VCaP (cell line): ENCODE results near the gene CCDC197.

ENCODE experiments used
- H3K27ac ChIP-seq: fragments of 450-650 bp; 2 replicates; pipeline ENCODE4 v1.5.1; 2017
- TF ChIP-seq, protein P1 (sequence below): fragments of 450-650 bp; conservative IDR thresholded peaks from 2 replicates; pipeline ENCODE4 v1.5.1; 2017; ENCODE audit warnings: mild to moderate bottlenecking, moderate library complexity

CCDC197 gene

DNA sequence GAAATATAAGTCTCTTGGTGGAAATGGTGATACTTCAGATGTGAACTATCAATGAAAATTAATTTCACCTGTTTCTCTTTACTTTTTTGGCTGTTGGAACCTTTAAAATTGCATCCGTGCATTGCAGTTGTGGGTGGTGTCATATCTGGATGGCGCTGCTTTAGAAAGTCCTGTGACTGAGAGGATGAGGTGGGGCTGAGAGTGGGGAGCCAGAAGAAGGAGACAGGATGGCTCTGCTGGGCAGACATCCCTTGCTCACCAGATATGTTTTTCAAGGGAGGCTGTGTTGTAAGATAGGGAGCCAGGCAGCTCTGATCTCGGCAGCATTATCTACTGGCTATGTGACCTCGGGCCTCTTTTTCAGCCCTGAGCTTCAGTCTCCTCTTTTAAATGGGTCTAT is 33.4 kb upstream of the CCDC197 start:
- TF ChIP-seq, protein P1, sequence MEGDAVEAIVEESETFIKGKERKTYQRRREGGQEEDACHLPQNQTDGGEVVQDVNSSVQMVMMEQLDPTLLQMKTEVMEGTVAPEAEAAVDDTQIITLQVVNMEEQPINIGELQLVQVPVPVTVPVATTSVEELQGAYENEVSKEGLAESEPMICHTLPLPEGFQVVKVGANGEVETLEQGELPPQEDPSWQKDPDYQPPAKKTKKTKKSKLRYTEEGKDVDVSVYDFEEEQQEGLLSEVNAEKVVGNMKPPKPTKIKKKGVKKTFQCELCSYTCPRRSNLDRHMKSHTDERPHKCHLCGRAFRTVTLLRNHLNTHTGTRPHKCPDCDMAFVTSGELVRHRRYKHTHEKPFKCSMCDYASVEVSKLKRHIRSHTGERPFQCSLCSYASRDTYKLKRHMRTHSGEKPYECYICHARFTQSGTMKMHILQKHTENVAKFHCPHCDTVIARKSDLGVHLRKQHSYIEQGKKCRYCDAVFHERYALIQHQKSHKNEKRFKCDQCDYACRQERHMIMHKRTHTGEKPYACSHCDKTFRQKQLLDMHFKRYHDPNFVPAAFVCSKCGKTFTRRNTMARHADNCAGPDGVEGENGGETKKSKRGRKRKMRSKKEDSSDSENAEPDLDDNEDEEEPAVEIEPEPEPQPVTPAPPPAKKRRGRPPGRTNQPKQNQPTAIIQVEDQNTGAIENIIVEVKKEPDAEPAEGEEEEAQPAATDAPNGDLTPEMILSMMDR, result no peak
- H3K27ac ChIP-seq, result no peak overlapping the region

- TF ChIP-seq, protein P1, result no peak
- no peak overlapping the region for H3K27ac ChIP-seq
These were observed 32.8 kb upstream of the CCDC197 start for GRCh38 chr14:93964281-93964680.

- TF ChIP-seq, protein P1, result no peak
- H3K27ac ChIP-seq, result no peak overlapping the region
These were observed 32.2 kb upstream of the CCDC197 start for GRCh38 chr14:93964820-93965286.

- no peak overlapping the region for H3K27ac ChIP-seq
- TF ChIP-seq, protein P1, result no peak
These were observed 31.7 kb upstream of the CCDC197 start for GRCh38 chr14:93965287-93965821.

DNA sequence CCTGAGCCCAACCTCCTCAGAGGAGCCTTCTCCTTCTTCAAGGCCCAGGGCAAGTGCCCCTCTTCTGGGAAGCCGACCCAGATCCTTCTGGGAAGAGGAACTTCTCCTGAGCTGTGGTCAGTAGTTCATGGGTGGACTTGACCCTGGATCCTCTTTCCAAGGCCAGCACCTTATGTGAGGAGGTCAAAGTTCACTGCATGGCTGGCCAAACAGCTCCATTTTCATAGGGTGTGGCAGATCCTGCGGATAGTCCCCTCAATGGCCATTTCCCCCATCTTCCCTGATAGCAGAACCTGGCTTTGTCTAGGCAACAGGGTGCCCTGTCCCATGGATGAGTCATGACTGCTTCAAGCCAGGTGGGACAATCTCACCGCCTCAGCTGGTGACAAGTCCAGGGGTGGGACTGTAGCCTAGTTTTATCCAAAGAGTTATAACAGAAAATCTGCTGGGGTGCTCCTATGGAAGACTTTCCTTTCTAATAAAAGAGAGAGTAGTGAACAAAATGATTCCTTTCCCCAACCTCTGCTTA is 31.1 kb upstream of the CCDC197 start:
- H3K27ac ChIP-seq, result no peak overlapping the region
- TF ChIP-seq, protein P1, result no peak

DNA sequence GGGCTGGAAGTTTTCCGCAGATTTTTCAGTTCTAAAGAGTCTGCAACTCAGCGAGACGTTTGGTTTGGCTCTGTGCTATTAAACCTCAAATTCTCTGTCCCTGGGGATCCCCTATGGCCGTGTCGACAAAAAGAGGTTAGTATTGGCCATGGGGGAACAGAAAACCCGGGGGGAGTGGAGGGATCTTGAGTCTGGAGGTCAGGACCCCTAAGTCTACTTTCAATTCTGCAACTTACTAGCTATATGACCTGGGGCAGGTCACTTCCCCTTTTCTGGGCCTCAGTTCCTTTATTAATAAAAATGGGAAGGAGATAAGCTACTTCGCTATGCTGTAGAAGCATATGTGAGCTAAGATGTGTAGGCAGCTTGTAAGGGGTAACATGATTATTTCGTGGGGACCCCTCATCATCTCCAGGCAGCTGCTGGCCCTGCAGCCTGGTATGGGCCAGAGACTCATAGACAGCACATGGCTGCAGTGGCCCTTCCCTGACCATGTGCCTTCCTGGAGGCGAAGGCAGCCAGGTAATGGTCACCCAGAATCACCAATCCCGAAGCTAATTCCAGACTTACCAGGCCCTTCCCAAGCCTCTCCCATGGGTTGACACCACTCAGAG is 29.4 kb upstream of the CCDC197 start:
- H3K27ac ChIP-seq, result no peak overlapping the region
- TF ChIP-seq, protein P1, result no peak

GRCh38 chr14:93969082-93969828 is 27.8 kb upstream of the CCDC197 start:
- TF ChIP-seq, protein P1, result no peak
- no peak overlapping the region for H3K27ac ChIP-seq
